D721Med (cell line): ENCODE data around the gene ERMP1.

Source experiments
- DNase-seq: peaks from one replicate; pipeline ENCODE4 v3.0.0; 2011; ENCODE audit warnings: low spot score; ENCODE audit not compliant: insufficient read length
- FAIRE-seq: peaks from 2 replicates; lab custom pipeline; 2011; peaks lifted over from hg19 to GRCh38; lab: Jason Lieb, UNC
- CTCF ChIP-seq: IDR thresholded peaks from 2 replicates; pipeline ENCODE4 v1.5.1; 2012; ENCODE audit warnings: mild to moderate bottlenecking, control low read depth; ENCODE audit not compliant: insufficient read depth; ENCODE audit errors: missing control alignments

ERMP1 gene

GRCh38 chr9:5845157-5845531 lies 12.2 kb upstream of the ERMP1 start:
- TF ChIP-seq CTCF: no peak
- FAIRE-seq (no peak), DNase-seq (no peak)

GRCh38 chr9:5843794-5844471 lies 11.0 kb upstream of the ERMP1 start:
- no peak for DNase-seq
- FAIRE-seq: no peak

GRCh38 chr9:5842929-5843793 lies 10.2 kb upstream of the ERMP1 start:
- no peak for FAIRE-seq
- DNase-seq: no peak
- no peak for TF ChIP-seq CTCF

More at GRCh38 chr9:5843794-5844471, 11.0 kb upstream of the ERMP1 start:
- TF ChIP-seq CTCF: no peak

GRCh38 chr9:5841771-5842573 lies 9.1 kb upstream of the ERMP1 start:
- no peak for DNase-seq
- TF ChIP-seq CTCF: no peak
- FAIRE-seq: no peak

- no peak for TF ChIP-seq CTCF
- FAIRE-seq (no peak), DNase-seq (no peak)
Measured at GRCh38 chr9:5840788-5841187, 7.9 kb upstream of the ERMP1 start.

GRCh38 chr9:5839572-5839902 lies 6.6 kb upstream of the ERMP1 start:
- FAIRE-seq: no peak

More at GRCh38 chr9:5839572-5839902, 6.6 kb upstream of the ERMP1 start:
- TF ChIP-seq CTCF: no peak
- DNase-seq: no peak
